ENCODE results near the gene MYCBP2.

DNA sequence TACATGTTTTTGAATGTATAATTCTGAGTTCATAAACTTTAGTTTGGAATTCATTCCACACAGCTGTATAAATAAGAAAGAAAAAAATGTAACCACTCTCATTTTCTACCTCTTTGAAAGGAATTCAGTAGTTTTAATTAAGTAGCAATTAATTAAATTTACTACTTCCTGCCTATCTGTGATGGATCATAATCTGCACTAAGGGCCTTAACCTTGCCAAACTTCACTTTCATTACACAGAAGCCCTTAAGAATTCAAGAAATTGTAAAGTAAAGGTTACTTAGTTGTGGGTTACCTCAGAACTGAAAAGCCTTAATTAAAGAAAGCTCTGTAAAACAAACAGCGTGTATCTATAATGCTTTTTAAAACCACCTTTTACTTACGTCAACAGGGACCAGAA is 188.1 kb downstream of the MYCBP2 start:
- TF ChIP-seq, protein P1, sequence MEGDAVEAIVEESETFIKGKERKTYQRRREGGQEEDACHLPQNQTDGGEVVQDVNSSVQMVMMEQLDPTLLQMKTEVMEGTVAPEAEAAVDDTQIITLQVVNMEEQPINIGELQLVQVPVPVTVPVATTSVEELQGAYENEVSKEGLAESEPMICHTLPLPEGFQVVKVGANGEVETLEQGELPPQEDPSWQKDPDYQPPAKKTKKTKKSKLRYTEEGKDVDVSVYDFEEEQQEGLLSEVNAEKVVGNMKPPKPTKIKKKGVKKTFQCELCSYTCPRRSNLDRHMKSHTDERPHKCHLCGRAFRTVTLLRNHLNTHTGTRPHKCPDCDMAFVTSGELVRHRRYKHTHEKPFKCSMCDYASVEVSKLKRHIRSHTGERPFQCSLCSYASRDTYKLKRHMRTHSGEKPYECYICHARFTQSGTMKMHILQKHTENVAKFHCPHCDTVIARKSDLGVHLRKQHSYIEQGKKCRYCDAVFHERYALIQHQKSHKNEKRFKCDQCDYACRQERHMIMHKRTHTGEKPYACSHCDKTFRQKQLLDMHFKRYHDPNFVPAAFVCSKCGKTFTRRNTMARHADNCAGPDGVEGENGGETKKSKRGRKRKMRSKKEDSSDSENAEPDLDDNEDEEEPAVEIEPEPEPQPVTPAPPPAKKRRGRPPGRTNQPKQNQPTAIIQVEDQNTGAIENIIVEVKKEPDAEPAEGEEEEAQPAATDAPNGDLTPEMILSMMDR (IDR thresholded peaks at IDR 0.05; ENCODE audit: low read depth, low read length, missing input control): no peak
- TF ChIP-seq RAD21 (IDR thresholded peaks at IDR 0.05): no peak
- TF ChIP-seq, protein P2, sequence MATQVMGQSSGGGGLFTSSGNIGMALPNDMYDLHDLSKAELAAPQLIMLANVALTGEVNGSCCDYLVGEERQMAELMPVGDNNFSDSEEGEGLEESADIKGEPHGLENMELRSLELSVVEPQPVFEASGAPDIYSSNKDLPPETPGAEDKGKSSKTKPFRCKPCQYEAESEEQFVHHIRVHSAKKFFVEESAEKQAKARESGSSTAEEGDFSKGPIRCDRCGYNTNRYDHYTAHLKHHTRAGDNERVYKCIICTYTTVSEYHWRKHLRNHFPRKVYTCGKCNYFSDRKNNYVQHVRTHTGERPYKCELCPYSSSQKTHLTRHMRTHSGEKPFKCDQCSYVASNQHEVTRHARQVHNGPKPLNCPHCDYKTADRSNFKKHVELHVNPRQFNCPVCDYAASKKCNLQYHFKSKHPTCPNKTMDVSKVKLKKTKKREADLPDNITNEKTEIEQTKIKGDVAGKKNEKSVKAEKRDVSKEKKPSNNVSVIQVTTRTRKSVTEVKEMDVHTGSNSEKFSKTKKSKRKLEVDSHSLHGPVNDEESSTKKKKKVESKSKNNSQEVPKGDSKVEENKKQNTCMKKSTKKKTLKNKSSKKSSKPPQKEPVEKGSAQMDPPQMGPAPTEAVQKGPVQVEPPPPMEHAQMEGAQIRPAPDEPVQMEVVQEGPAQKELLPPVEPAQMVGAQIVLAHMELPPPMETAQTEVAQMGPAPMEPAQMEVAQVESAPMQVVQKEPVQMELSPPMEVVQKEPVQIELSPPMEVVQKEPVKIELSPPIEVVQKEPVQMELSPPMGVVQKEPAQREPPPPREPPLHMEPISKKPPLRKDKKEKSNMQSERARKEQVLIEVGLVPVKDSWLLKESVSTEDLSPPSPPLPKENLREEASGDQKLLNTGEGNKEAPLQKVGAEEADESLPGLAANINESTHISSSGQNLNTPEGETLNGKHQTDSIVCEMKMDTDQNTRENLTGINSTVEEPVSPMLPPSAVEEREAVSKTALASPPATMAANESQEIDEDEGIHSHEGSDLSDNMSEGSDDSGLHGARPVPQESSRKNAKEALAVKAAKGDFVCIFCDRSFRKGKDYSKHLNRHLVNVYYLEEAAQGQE (IDR thresholded peaks at IDR 0.05): no peak
- TF ChIP-seq, protein P3, sequence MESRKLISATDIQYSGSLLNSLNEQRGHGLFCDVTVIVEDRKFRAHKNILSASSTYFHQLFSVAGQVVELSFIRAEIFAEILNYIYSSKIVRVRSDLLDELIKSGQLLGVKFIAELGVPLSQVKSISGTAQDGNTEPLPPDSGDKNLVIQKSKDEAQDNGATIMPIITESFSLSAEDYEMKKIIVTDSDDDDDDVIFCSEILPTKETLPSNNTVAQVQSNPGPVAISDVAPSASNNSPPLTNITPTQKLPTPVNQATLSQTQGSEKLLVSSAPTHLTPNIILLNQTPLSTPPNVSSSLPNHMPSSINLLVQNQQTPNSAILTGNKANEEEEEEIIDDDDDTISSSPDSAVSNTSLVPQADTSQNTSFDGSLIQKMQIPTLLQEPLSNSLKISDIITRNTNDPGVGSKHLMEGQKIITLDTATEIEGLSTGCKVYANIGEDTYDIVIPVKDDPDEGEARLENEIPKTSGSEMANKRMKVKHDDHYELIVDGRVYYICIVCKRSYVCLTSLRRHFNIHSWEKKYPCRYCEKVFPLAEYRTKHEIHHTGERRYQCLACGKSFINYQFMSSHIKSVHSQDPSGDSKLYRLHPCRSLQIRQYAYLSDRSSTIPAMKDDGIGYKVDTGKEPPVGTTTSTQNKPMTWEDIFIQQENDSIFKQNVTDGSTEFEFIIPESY (IDR thresholded peaks at IDR 0.05): no peak

Measured in liver (tissue), 3 donors.